Stimulated activated memory B cell treated with anti-CD40 and anti-IgM and Interleukin-4, amounts not matched to agents 10 μg/mL and 1 μg/mL and 100 μg/mL, for 72 hours (primary cell): Measurements from ENCODE around the gene NUTM2A.
"Not testable (repeated sequence)": the region's sequence is repeated elsewhere in the genome, so short reads cannot be mapped to it uniquely, and the experiment has no call there.

ENCODE experiments used
- ATAC-seq: fragments of 150-1000 bp; cut with Tn5 transposase; 2 replicates; pipeline ENCODE4 v1.10.0; 2021
- H3K27ac Mint-ChIP-seq: one replicate; pipeline ENCODE4 v1.8.0; 2022; ENCODE audit warnings: mild to moderate bottlenecking, mixed read lengths
- H3K27me3 Mint-ChIP-seq: one replicate; pipeline ENCODE4 v1.8.0; 2022; ENCODE audit warnings: mixed read lengths
- H3K36me3 Mint-ChIP-seq: one replicate; pipeline ENCODE4 v1.8.0; 2022; ENCODE audit warnings: mixed read lengths
- H3K4me1 Mint-ChIP-seq: one replicate; pipeline ENCODE4 v1.8.0; 2022; ENCODE audit warnings: mixed read lengths
- H3K4me3 Mint-ChIP-seq: one replicate; pipeline ENCODE4 v1.8.0; 2022; ENCODE audit warnings: mild to moderate bottlenecking, moderate library complexity, mixed read lengths
- H3K9me3 Mint-ChIP-seq: one replicate; pipeline ENCODE4 v1.8.0; 2022; ENCODE audit warnings: mixed read lengths

Gene NUTM2A

GRCh38 chr10:87229211-87229610, 4.0 kb downstream of the NUTM2A start:
- H3K27ac Mint-ChIP-seq, ATAC-seq, H3K9me3 Mint-ChIP-seq, H3K27me3 Mint-ChIP-seq, H3K4me3 Mint-ChIP-seq, H3K4me1 Mint-ChIP-seq, H3K36me3 Mint-ChIP-seq: not testable (repeated sequence)

GRCh38 chr10:87234854-87235253, 9.6 kb downstream of the NUTM2A start:
- H3K4me3 Mint-ChIP-seq, H3K27me3 Mint-ChIP-seq, ATAC-seq, H3K36me3 Mint-ChIP-seq, H3K4me1 Mint-ChIP-seq, H3K9me3 Mint-ChIP-seq, H3K27ac Mint-ChIP-seq: not testable (repeated sequence)

GRCh38 chr10:87237244-87237643, 12.0 kb downstream of the NUTM2A start:
- not testable (repeated sequence) for H3K9me3 Mint-ChIP-seq, H3K27ac Mint-ChIP-seq, ATAC-seq, H3K27me3 Mint-ChIP-seq, H3K4me1 Mint-ChIP-seq, H3K4me3 Mint-ChIP-seq
- peaks cover 12% of the 10 kb centered on the region for H3K36me3 Mint-ChIP-seq

- H3K4me3 Mint-ChIP-seq, H3K36me3 Mint-ChIP-seq, H3K9me3 Mint-ChIP-seq, H3K27me3 Mint-ChIP-seq, H3K4me1 Mint-ChIP-seq, ATAC-seq, H3K27ac Mint-ChIP-seq: not testable (repeated sequence)
Observed at GRCh38 chr10:87239346-87239808, 14.1 kb downstream of the NUTM2A start.

- H3K4me3 Mint-ChIP-seq, H3K27ac Mint-ChIP-seq, H3K27me3 Mint-ChIP-seq, H3K36me3 Mint-ChIP-seq, H3K4me1 Mint-ChIP-seq, H3K9me3 Mint-ChIP-seq, ATAC-seq: not testable (repeated sequence)
Observed at GRCh38 chr10:87242192-87242591, 16.9 kb downstream of the NUTM2A start.

- ATAC-seq, H3K4me1 Mint-ChIP-seq, H3K9me3 Mint-ChIP-seq, H3K36me3 Mint-ChIP-seq, H3K27me3 Mint-ChIP-seq, H3K4me3 Mint-ChIP-seq, H3K27ac Mint-ChIP-seq: not testable (repeated sequence)
Observed at GRCh38 chr10:87247335-87247734, 22.1 kb downstream of the NUTM2A start.

GRCh38 chr10:87248818-87249353, 23.6 kb downstream of the NUTM2A start:
- not testable (repeated sequence) for ATAC-seq, H3K4me1 Mint-ChIP-seq, H3K36me3 Mint-ChIP-seq, H3K27me3 Mint-ChIP-seq, H3K4me3 Mint-ChIP-seq, H3K9me3 Mint-ChIP-seq, H3K27ac Mint-ChIP-seq

GRCh38 chr10:87280749-87281392, 55.6 kb downstream of the NUTM2A start:
- not testable (repeated sequence) for ATAC-seq, H3K27me3 Mint-ChIP-seq, H3K36me3 Mint-ChIP-seq, H3K4me1 Mint-ChIP-seq, H3K4me3 Mint-ChIP-seq, H3K27ac Mint-ChIP-seq, H3K9me3 Mint-ChIP-seq
